Karpas-422 (cell line): ENCODE measurements around the gene COL8A1. TPM values are rescaled to one million over a fixed set of nuclear protein-coding genes. Genes with fewer than 3 reads are reported as not detected.

Experiments
- DNase-seq: peaks from one replicate; pipeline ENCODE4 v3.0.0-alpha.2; 2015
- H2AFZ ChIP-seq: fragments of 200-600 bp; sonication (generic); 2 replicates; pipeline ENCODE4 v1.6.1; 2014; ENCODE audit warnings: antibody characterized with exemption, low read length, mixed read lengths
- H3K27ac ChIP-seq: fragments of 200-600 bp; sonication (generic); 2 replicates; pipeline ENCODE4 v1.5.1; 2014; ENCODE audit warnings: mild to moderate bottlenecking, low read length, moderate library complexity
- H3K27me3 ChIP-seq: fragments of 200-600 bp; sonication (generic); 2 replicates; pipeline ENCODE4 v1.6.1; 2014; ENCODE audit warnings: low read length, mixed read lengths
- H3K36me3 ChIP-seq: fragments of 200-600 bp; sonication (generic); 2 replicates; pipeline ENCODE4 v1.6.1; 2014; ENCODE audit warnings: low read length, mixed read lengths; ENCODE audit not compliant: insufficient read depth
- H3K4me1 ChIP-seq: fragments of 200-600 bp; sonication (generic); 2 replicates; pipeline ENCODE4 v1.6.1; 2014; ENCODE audit warnings: mild to moderate bottlenecking, low read length, mixed read lengths
- H3K4me2 ChIP-seq: fragments of 200-600 bp; sonication (generic); 2 replicates; pipeline ENCODE4 v1.6.1; 2014; ENCODE audit warnings: low read length, low read depth, mild to moderate bottlenecking; ENCODE audit not compliant: poor library complexity, severe bottlenecking
- H3K4me3 ChIP-seq: fragments of 200-600 bp; sonication (generic); 2 replicates; pipeline ENCODE4 v1.5.1; 2014; ENCODE audit warnings: mild to moderate bottlenecking, antibody characterized with exemption, low read length, mixed read lengths
- H3K79me2 ChIP-seq: fragments of 200-600 bp; sonication (generic); 2 replicates; pipeline ENCODE4 v1.6.1; 2014; ENCODE audit warnings: mild to moderate bottlenecking, low read length, mixed read lengths
- H3K9ac ChIP-seq: fragments of 200-600 bp; sonication (generic); 2 replicates; pipeline ENCODE4 v1.6.0; 2014; ENCODE audit warnings: low read length
- H3K9me2 ChIP-seq: fragments of 200-600 bp; sonication (generic), shearing (Covaris generic); replicated peaks from 2 replicates; pipeline ENCODE4 v1.6.0; 2014; ENCODE audit warnings: mild to moderate bottlenecking, low read length, moderate library complexity; ENCODE audit not compliant: insufficient read depth
- H3K9me3 ChIP-seq: fragments of 300-700, 200-600 bp; sonication (generic); 2 replicates; pipeline ENCODE4 v1.6.1; 2014; ENCODE audit warnings: low read length, mixed read lengths
- H4K20me1 ChIP-seq: fragments of 200-600 bp; sonication (generic); 2 replicates; pipeline ENCODE4 v1.6.1; 2014; ENCODE audit warnings: mild to moderate bottlenecking, antibody characterized with exemption, low read length, low read depth; ENCODE audit not compliant: insufficient read depth
- total RNA-seq: library from RNA; depleted of rRNA; stranded (reverse); fragments of >200 nt; shearing (Covaris generic); gene quantifications from 2 replicates; pipeline ENCODE4 v1.2.3, GENCODE V29; 2014; ENCODE audit warnings: low replicate concordance

The COL8A1 gene
- total RNA-seq, 1 experiment from 2014 or later = not detected

GRCh38 chr3:99644017-99644416 is 5.6 kb downstream of the COL8A1 start:
- Histone ChIP-seq H3K27ac (no peak overlapping the region), H3K9me3 (no peaks in the 10 kb centered on the region), H3K27me3 (no peaks in the 10 kb centered on the region), H3K36me3 (no peaks in the 10 kb centered on the region), H3K79me2 (no peaks in the 10 kb centered on the region), H4K20me1 (no peaks in the 10 kb centered on the region), H3K4me1 (no peaks in the 10 kb centered on the region), H2AFZ (no peak overlapping the region), H3K9ac (no peak overlapping the region), H3K9me2 (no peaks in the 10 kb centered on the region), H3K4me3 (no peak overlapping the region), H3K4me2 (no peak overlapping the region)
- no peak for DNase-seq

DNA sequence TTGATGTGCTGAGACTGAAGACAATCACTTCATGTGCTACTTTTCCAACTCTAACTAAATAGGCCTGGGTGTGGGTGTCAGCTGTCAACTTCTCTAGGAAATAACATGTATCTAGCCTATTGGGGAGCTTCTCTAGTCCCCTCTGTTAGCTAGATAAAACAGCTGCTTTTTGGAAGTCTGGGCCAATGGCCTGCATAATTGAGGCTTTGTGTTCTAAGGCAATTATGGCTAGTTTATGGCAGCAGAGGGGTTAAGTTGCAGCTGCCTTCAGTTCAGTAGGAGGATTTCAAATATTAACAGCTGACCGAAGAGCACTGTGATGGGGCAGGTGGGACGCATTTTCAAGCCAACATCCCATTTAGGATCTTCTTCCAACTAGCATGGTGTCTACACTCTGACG is 6.4 kb downstream of the COL8A1 start:
- H3K27ac ChIP-seq = no peak overlapping the region
- H3K79me2 ChIP-seq = no peaks in the 10 kb centered on the region
- H3K4me3 ChIP-seq = no peak overlapping the region
- no peaks in the 10 kb centered on the region for H3K36me3 ChIP-seq
- H4K20me1 ChIP-seq = no peaks in the 10 kb centered on the region
- no peaks in the 10 kb centered on the region for H3K27me3 ChIP-seq
- no peaks in the 10 kb centered on the region for H3K9me3 ChIP-seq
- H3K9ac ChIP-seq = no peak overlapping the region
- H3K4me1 ChIP-seq = no peaks in the 10 kb centered on the region
- DNase-seq = no peak
- H3K4me2 ChIP-seq = no peak overlapping the region
- no peak overlapping the region for H2AFZ ChIP-seq
- H3K9me2 ChIP-seq = no peaks in the 10 kb centered on the region

- Histone ChIP-seq H3K4me1 (no peaks in the 10 kb centered on the region), H3K27ac (no peak overlapping the region), H3K9me2 (no peaks in the 10 kb centered on the region), H3K9ac (no peak overlapping the region), H3K4me3 (no peak overlapping the region), H3K27me3 (no peaks in the 10 kb centered on the region), H3K9me3 (no peaks in the 10 kb centered on the region), H3K36me3 (no peaks in the 10 kb centered on the region), H4K20me1 (no peaks in the 10 kb centered on the region), H3K4me2 (no peak overlapping the region), H2AFZ (no peak overlapping the region), H3K79me2 (no peaks in the 10 kb centered on the region)
- DNase-seq = peak; percentile 71
Measured at GRCh38 chr3:99645277-99646106, 7.1 kb downstream of the COL8A1 start.

- Histone ChIP-seq H3K79me2 (no peaks in the 10 kb centered on the region), H3K36me3 (no peaks in the 10 kb centered on the region), H3K4me2 (no peak overlapping the region), H3K4me1 (no peaks in the 10 kb centered on the region), H3K4me3 (no peak overlapping the region), H3K9ac (no peak overlapping the region), H3K9me3 (no peaks in the 10 kb centered on the region), H3K9me2 (no peaks in the 10 kb centered on the region), H4K20me1 (no peaks in the 10 kb centered on the region), H3K27me3 (no peaks in the 10 kb centered on the region), H2AFZ (no peak overlapping the region), H3K27ac (no peak overlapping the region)
- DNase-seq = no peak
Measured at GRCh38 chr3:99646107-99646435, 7.7 kb downstream of the COL8A1 start.

- H3K4me1 ChIP-seq = no peaks in the 10 kb centered on the region
- no peaks in the 10 kb centered on the region for H3K9me3 ChIP-seq
- no peaks in the 10 kb centered on the region for H3K27me3 ChIP-seq
- no peak overlapping the region for H3K4me3 ChIP-seq
- H3K9me2 ChIP-seq = no peaks in the 10 kb centered on the region
- H3K27ac ChIP-seq = no peak overlapping the region
- no peak overlapping the region for H3K4me2 ChIP-seq
- no peaks in the 10 kb centered on the region for H3K79me2 ChIP-seq
- no peak overlapping the region for H2AFZ ChIP-seq
- H3K9ac ChIP-seq = no peak overlapping the region
- no peaks in the 10 kb centered on the region for H4K20me1 ChIP-seq
- no peaks in the 10 kb centered on the region for H3K36me3 ChIP-seq
- DNase-seq = no peak
Measured at GRCh38 chr3:99647081-99647480, 8.7 kb downstream of the COL8A1 start.

DNA sequence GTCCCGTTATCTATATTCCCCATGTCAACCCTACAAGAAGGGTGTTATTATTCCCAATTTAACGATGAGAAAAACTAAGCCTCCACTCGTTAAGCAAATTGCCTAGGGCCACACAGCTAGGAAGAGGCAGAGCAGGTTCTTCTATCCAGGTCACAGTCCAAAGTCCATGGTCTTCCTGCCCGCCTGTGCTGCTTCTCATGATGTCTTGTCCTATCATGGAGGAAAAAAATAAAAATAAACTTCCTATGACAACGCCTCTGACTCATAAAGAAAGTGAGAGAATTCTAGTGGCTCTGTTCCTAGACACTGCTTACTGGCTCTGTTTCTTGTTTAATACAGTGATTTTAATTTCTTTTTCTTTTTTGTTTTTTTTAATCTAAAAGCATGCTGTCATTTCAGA is 9.7 kb downstream of the COL8A1 start:
- no peaks in the 10 kb centered on the region for H3K36me3 ChIP-seq
- no peak overlapping the region for H2AFZ ChIP-seq
- DNase-seq = no peak
- H3K4me1 ChIP-seq = no peaks in the 10 kb centered on the region
- H3K4me2 ChIP-seq = no peak overlapping the region
- H3K27ac ChIP-seq = no peak overlapping the region
- no peaks in the 10 kb centered on the region for H3K9me2 ChIP-seq
- H3K9ac ChIP-seq = no peak overlapping the region
- no peak overlapping the region for H3K4me3 ChIP-seq
- no peaks in the 10 kb centered on the region for H3K9me3 ChIP-seq
- no peaks in the 10 kb centered on the region for H4K20me1 ChIP-seq
- H3K27me3 ChIP-seq = no peaks in the 10 kb centered on the region
- no peaks in the 10 kb centered on the region for H3K79me2 ChIP-seq

DNA sequence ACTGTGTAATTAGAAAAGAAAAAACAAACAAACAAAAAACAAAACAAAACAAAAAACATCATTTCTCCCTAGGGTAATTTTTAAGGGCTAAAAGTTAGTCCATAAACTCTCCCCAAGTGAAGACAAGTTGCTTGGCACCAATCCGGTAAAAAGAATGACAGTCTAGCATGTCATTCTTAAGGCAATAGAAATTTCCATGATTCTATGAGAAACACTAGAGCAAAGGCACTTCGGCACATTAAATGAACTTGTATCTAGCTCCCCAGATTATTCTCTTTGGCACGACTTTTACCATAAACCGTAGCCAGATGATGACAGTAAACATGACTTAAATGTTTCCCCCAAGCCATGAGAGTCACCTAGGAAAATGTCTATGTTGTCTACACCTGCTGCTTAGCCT is 10.1 kb downstream of the COL8A1 start:
- Histone ChIP-seq H3K36me3 (no peaks in the 10 kb centered on the region), H3K4me2 (no peak overlapping the region), H4K20me1 (no peaks in the 10 kb centered on the region), H3K79me2 (no peaks in the 10 kb centered on the region), H3K9me3 (no peaks in the 10 kb centered on the region), H3K4me1 (no peaks in the 10 kb centered on the region), H2AFZ (no peak overlapping the region), H3K27ac (no peak overlapping the region), H3K9ac (no peak overlapping the region), H3K9me2 (no peaks in the 10 kb centered on the region), H3K27me3 (no peaks in the 10 kb centered on the region), H3K4me3 (no peak overlapping the region)
- DNase-seq = no peak

- H3K27ac ChIP-seq = no peak overlapping the region
- H3K4me2 ChIP-seq = no peak overlapping the region
- no peak overlapping the region for H3K4me3 ChIP-seq
- no peaks in the 10 kb centered on the region for H3K27me3 ChIP-seq
- H3K79me2 ChIP-seq = no peaks in the 10 kb centered on the region
- H3K9me3 ChIP-seq = no peaks in the 10 kb centered on the region
- DNase-seq = no peak
- no peaks in the 10 kb centered on the region for H4K20me1 ChIP-seq
- no peak overlapping the region for H2AFZ ChIP-seq
- no peaks in the 10 kb centered on the region for H3K4me1 ChIP-seq
- no peaks in the 10 kb centered on the region for H3K9me2 ChIP-seq
- no peaks in the 10 kb centered on the region for H3K36me3 ChIP-seq
- H3K9ac ChIP-seq = no peak overlapping the region
Measured at GRCh38 chr3:99651531-99651930, 13.1 kb downstream of the COL8A1 start.
